Activated CD8-positive, alpha-beta memory T cell treated with anti-CD3 and anti-CD28 coated beads for 48 hours (primary cell): ENCODE data around the gene MYBPHL.
A peak's percentile ranks its signal among the peaks of the same experiment; 100 is the strongest.
"Not testable (repeated sequence)": the region's sequence is repeated elsewhere in the genome, so short reads cannot be mapped to it uniquely, and the experiment has no call there.

ENCODE experiments used
- DNase-seq, 3 experiments: peaks; one replicate each; pipeline ENCODE4 v3.0.0-alpha.2; 2020; ENCODE audit warnings: low read depth in 2 of 3, low spot score in 2 of 3

MYBPHL gene

GRCh38 chr1:109307274-109308021 lies 637 bp upstream of the MYBPHL start:
- no peak for DNase-seq

GRCh38 chr1:109305991-109306390 lies 820 bp downstream of the MYBPHL start:
- DNase-seq: not testable (repeated sequence)

GRCh38 chr1:109304226-109304920 lies 2.4 kb downstream of the MYBPHL start:
- DNase-seq: no peak

GRCh38 chr1:109301874-109302273 lies 4.9 kb downstream of the MYBPHL start:
- no peak for DNase-seq

- DNase-seq: no peak
Observed at GRCh38 chr1:109300650-109301151, 6.1 kb downstream of the MYBPHL start.

- no peak for DNase-seq
Observed at GRCh38 chr1:109299558-109300343, 7.1 kb downstream of the MYBPHL start.

GRCh38 chr1:109298666-109299557 lies 7.9 kb downstream of the MYBPHL start:
- DNase-seq: no peak

GRCh38 chr1:109296782-109297181 lies 10.0 kb downstream of the MYBPHL start:
- DNase-seq: no peak

- DNase-seq: no peak
Observed at GRCh38 chr1:109295712-109296415, 10.9 kb downstream of the MYBPHL start.

- DNase-seq: no peak
Observed at GRCh38 chr1:109294481-109294880, 12.3 kb downstream of the MYBPHL start.

- DNase-seq: no peak
Observed at GRCh38 chr1:109293026-109293425, 13.8 kb downstream of the MYBPHL start.

GRCh38 chr1:109292364-109292763 lies 14.4 kb downstream of the MYBPHL start:
- no peak for DNase-seq

GRCh38 chr1:109290998-109291397 lies 15.8 kb downstream of the MYBPHL start:
- no peak for DNase-seq

- DNase-seq: no peak
Observed at GRCh38 chr1:109290137-109290536, 16.7 kb downstream of the MYBPHL start.

- DNase-seq: not testable (repeated sequence)
Observed at GRCh38 chr1:109286762-109287161, 20.0 kb downstream of the MYBPHL start.

- DNase-seq: no peak
Observed at GRCh38 chr1:109283748-109284600, 22.8 kb downstream of the MYBPHL start.

- DNase-seq: peak; percentile 74 to 81 (median 78)
Observed at GRCh38 chr1:109282952-109283747, 23.7 kb downstream of the MYBPHL start, which contains the start of gene PSRC1. Gene PSRC1 (minus strand): TSS chr1:109283145.

- DNase-seq: no peak
Observed at GRCh38 chr1:109282497-109282951, 24.3 kb downstream of the MYBPHL start.
